ENCODE measurements around the gene ATG13.
"Not testable (repeated sequence)": the region's sequence is repeated elsewhere in the genome, so short reads cannot be mapped to it uniquely, and the experiment has no call there.

ATG13 gene

DNA sequence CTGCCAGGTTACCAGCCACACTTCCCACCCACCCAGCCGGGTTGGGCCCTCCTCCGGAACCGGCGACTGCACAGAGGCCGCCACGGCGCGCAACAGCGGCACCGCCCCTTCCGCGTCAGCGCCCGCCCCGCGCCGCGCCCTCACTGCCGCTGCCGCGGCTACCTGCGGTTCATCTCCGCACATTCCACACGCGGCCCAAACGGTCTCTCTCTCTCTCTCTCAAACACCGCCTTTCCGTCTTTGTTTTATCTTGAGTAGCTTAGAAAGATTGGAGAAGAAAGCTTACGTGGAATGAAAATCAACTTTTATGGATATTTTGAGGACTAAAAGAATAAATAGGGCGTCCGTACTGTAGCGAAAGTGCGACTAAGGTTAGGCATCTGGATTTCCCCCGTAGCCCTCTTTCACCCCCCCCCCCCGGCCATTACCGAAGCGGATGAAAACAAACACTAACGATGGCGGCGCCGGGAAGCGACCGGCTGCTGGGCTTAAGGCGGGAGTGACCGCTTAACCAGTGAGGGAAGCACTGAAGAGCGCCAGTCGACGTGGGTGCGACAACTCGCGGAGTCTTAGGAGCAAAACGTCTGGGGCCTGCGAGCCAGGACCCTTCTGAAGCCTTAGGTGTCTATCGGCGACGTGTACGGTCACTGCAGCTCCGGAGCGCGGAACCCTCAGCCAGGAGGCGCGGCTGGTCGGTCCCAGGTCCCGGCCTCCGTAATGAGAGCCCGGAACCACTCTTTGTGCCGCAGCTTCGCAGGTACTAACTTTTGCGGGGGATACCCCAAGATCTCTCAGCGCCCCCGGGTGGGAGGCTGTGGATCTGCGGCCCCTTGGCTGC is at the start of gene ATG13, which contains the start of gene HARBI1:
Gene ATG13 (plus strand): TSS at position 420 of the 838 bp plus-strand sequence. CDS start 26,739 bp downstream, outside the sequence.
Gene HARBI1 (minus strand): TSS at position 94 of the 838 bp plus-strand sequence. CDS start 990 bp downstream, outside the sequence.
- DNase-seq = peak in 1 of 2 experiments; percentile 32

DNA sequence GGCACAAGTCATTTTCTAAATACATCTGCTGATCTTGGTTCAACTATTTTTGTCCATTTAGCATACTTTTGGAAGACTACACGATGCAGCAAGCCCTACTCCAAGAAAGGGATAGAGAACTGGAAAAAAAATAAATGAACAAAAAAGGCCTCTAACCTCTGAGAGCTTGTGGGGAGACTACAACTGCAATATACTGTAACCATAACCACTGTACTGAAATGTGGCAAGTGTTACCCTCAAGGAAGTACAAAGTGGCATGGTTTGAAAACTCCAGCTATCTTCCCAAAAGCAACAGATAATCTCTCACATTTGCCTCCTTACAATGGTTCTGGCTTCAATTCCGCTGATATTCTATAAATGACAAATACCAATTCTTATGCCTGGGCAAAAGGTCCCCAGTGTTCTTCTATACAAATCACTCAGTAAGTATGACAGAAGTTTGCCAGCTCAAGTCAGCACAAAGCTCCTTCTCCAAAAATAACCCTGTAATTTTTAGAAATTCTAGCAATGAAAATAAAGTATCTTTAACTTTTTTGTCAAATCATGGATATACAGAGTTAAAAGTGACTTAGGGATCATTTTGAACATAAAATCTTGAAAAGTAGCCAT is 46.5 kb upstream of the ATG13 start:
- no peak for DNase-seq

DNA sequence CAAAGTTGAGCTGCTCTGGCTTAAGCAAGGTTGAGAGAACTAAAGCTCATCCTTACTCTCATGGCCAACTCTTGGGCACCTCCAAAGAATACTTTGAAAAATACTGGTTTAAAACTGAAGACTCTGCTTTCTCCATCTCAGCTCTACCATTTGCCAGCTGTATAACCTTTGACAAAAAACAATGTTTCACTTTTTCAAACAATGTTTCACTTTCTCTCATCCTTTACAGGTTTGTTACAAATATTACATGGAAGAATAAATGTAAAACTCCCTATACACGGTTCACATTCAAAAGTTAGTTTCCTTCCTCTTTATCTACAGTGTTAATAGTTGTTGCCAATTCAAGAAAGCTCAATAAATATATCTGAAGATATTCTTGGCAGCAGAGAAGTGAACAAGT is 42.7 kb upstream of the ATG13 start:
- DNase-seq = no peak

DNA sequence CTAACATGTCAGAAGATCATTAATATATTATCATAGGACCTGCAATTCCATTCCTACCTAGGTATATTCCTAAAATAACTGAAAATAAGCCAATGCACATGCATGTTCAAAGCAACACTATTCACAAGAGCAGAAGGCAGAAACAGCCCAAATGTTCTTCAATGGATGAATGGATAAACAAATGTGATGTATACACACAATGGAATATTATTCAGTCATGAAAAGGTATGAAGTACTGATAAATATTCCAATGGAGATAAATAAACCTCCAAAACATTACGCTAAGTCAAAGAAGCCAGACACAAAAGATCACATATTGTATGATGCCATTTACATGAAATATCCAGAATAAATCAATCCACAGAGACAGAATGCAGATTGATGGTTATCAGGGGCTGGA is 40.3 kb upstream of the ATG13 start:
- no peak for DNase-seq

DNA sequence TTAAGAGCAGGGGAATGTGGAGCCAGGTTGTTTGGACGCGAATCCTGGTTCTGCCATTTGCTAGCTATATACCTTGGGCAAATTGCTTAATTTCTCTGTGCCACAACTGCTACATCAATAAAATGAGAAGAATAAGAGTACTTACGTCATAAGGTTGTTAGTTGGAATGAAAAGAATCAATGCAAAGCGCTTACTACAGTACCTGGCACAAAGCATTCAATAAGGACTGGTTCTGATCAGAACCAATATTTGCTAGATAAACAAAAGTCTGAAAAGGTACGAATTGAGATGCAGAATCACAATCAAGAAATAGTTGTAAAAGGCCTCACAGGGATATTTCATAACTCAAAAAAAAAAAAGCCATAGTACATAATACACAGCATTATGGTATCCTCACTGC is 34.8 kb upstream of the ATG13 start:
- no peak for DNase-seq

DNA sequence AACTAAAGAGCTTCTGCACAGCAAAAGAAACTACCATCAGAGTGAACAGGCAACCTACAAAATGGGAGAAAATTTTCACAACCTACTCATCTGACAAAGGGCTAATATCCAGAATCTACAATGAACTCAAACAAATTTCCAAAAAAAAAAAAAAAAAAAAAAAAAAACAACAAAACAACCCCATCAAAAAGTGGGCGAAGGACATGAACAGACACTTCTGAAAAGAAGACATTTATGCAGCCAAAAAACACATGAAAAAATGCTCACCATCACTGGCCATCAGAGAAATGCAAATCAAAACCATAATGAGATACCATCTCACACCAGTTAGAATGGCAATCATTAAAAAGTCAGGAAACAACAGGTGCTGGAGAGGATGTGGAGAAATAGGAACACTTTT is 33.8 kb upstream of the ATG13 start:
- DNase-seq = not testable (repeated sequence)

DNA sequence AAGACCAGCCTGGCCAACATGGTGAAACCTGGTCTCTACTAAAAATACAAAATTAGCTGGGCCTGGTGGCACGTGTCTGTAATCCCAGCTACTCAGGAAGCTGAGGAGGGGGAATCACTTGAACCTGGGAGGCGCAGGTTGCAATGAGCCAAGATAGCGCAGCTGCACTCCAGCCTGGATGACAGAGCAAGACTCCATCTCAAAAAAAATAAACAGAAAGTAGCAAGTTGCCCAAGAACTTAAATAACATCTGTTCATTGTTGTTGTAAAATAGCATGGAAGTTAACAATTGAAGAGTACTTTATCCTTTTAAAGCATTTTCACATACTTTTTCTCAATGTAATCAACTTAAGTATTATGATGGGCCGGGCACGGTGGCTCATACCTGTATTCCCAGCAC is 29.2 kb upstream of the ATG13 start:
- DNase-seq = no peak

DNA sequence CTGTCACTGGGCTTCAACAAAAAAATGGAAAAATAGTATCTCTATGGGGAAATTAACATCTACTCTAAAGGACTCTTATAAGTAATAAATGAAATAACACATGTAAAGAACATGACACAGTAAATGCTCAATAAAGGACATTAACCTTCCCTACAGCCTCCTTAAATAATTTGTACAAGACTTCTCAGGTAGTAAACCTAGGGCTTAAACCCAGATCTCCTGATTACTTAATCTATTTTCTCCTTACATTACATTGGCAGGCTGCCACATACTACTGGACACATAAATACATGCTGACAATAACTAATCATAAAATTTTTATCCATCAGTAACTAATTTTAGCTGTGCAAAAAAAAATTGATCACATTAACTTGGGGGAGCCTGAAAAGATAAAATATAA is 28.4 kb upstream of the ATG13 start:
- DNase-seq = no peak

DNA sequence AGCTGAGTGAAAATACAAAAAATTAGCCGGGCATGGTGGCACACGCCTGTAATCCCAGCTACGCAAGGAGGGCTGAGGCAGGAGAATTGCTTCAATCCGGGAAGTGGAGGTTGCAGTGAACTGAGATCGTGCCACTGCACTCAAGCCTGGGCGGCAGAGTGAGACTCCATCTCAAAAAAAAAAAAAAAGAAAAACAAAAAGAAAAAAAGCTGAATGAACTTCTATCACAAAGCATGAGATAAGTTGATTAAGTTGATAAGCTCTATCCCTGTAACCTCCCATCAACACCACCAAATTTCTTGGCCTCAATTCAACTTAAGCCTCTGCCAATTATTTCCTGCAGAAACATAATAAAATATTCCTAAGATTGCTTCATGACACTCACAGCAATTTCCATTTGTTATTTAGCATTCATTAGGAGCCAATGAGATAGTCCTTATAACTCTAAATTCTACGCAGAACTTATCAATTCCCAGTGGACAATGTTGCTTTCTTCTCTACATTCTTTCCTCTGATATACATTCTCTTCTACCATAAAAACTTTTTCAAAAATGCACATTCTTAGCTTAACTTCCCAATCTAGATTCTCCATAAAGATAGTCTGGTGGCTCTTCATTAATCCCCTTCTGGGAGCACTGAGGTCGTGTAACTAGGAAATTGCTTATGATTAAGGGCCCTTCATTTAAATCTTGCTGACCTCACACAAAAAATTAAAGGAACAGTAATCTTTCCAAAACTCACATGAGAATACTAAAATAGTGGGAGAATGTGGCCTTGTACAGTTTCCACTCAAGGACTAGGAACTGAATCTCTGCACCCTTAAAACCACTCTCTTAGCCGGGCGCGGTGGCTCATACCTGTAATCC is 26.4 kb upstream of the ATG13 start:
- no peak for DNase-seq

DNA sequence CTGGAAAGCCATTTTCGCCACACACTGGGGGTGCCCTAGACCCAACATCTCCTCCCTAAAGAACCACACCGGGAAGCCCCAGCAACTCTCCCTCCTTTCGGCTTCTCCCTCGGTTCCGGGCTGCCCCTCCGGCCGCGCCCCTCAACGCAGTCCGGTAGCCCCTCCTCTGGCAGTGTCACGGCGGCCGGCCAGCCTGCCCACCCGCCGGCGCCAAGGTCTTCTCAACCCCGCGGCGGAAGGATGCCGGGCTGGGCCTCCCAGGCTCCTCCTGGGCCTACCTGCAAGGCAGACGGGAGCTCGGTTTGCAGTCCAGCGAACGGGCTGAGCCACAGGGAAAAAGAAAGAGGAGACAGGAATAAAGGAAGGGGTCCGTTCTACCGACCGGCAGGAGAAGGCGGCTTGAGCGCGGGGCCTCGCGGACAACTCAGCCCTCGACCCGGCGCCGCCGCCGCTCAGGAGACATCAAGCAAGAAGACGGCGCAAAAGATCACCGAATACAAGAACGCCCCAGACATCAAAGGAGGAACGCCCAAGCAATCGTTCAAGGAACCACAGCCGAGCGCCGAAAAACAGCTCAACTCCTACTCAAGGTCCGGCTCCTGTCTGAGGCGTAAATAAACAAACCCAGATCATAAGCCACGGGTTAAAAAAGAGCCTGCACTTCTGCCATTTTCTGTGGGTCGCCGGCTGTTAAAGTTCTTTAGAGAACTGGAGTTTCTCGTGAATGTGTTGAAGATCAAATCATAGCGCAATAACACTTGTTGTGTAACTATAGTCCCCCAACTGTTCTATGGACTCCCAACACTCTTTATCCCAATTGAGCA is 23.6 kb upstream of the ATG13 start, which contains the start of gene AMBRA1:
Gene AMBRA1 (minus strand): TSS at position 474 of the 824 bp plus-strand sequence. CDS start 45,643 bp downstream, outside the sequence.
- DNase-seq = peak; percentile 13 to 67

DNA sequence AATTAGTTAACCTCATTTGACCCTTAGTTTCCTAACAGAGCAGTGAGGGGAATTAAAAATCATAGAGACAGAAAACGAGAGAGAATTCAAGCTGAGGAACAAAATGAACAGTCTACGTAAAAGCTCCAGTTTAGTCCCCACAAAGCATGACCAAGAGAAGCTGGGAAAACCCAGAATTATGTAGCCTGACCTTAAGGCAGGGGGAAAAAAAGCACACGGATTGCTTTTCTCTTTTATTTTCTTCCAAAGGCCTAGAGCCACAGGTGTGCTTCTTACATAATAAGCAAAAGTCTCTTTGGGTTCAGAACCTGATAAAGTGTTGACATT is 23.0 kb upstream of the ATG13 start:
- DNase-seq = no peak

DNA sequence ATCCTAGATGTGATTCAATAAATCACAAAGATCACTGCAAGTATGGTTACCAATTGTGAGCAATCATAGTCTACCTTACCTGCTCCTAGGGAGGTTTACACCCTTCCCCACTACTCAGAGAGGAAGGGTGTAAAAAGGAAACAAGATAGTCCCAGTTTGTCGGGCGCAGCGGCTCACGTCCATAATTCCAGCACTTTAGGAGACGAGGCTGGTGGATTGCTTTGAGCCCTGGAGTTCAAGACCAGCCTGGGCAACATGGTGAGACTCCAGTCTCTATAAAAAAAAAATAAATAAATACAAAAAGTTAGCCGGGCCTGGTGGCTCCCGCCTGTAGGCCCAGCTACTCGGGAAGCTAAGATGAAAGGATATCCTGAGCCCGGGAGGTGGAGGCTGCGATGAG is 22.6 kb upstream of the ATG13 start:
- DNase-seq = no peak

DNA sequence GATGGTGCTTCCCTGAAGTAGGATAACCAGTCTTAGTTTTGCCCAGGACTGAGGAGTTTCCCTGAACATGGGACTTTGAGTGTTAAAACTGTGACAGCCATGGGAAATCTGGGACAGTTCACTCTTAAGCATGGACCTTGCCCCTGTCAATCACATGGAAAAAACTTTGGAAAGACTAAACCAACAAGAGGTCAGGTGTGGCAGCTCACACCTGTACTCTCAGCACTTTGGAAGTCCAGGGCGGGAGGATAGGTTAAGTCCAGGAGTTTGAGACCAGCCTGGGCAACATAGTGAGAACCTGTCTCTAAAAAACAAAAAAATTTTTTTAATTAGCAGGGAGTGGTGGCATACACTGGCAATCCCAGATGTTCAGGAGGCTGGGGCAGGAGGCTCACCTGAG is 20.2 kb upstream of the ATG13 start:
- DNase-seq = no peak

DNA sequence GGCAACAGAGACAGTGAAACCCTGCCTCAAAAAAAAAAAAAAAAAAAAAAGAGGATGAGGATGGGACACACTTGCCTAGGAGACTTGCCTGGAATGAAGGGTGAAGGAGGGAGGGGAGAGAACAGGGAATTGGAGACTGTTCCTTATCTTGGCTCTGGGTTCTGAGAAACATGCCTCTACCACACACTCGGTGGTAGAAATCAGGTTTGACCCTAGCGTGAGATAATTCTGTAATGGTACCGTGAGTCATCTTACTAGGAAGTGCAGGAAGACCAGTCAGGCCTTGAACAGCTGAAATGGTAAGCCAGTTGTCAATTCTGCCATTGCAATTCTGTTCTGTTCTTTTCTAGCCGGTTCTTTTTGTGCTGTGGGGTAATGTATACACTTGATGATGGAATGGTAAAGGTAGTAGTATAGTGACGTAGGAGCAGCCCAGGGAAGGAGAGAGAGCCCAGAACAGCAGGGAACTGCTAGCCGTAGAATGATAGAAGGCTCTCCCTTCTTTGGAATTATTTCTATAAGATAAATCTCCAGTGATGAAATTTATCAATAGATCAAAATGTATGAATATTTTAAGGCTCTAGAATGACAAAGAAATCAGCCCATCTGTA is 19.6 kb upstream of the ATG13 start:
- no peak for DNase-seq

DNA sequence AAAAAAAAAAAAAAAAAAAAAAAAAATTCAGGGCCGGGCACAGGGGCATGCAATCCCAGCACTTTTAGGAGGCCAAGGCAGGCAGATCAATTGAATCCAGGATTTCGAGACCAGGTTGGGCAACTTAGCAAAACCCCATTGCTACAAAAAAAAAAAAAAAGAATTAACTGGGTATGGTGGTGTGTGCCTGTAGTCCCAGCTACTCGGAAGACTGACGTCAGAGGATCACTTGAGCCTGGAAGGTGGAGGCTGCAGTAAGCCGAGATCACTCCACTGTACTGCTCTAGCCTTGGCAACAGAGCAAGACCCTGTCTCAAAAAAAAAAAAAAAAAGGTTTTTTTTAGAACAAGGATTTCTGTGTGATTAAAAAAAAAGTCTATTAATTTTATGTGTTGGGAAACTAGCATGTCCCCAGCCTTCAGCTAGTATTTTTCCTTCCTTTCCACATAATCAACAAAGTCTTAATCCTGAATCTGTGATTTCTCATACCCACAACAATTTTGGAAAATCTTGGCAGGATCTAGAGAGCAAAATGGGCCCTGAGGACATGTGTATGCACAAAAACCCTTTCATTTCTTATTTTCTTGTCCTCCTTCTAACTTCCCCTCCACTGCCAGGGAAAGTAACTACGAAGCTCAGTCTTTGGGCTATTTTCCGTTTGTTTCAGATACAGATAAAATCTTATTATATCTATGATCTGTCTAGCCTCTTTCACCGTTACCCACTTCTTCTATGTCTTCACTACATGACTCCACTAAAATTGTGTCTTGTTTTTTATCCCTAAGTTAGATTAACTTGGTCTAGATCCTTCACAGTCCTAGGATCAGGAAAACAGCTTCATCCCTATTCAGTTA is 17.8 kb upstream of the ATG13 start:
- DNase-seq = no peak

DNA sequence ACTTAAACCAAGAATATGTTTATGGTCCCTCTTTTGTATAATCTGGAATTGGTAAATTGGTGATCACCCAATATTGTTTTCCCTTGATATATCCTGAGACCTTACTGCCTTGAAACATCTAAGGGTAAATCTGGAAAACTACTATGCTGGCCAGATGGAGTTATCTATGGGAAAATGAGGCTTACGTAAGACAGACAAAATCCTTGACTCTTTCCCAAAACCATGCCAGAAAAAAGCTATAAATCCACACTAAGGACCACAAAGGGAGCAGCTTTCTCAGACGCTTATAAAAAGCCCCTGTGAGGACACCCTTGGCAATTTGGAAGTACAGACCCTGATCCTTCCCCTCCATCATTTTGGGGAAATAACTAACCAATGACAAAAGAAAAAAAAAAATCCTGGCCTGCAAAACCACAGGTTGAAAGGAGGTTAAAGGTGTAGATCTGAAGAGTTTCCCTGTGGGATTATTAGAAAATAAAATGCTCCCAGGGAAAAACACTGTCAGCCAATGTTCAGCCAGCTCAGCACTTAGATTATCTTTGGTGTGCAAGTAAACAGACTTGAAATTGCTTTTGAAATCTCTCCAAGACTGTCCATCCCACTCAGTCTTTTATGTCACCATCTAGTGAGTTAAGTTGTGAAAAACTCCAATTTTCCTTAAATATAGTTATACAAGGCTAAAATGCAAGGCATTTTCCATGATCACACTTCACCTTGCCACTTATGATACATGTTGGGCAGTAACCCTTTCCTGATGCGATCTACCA is 17.0 kb upstream of the ATG13 start:
- DNase-seq = no peak

DNA sequence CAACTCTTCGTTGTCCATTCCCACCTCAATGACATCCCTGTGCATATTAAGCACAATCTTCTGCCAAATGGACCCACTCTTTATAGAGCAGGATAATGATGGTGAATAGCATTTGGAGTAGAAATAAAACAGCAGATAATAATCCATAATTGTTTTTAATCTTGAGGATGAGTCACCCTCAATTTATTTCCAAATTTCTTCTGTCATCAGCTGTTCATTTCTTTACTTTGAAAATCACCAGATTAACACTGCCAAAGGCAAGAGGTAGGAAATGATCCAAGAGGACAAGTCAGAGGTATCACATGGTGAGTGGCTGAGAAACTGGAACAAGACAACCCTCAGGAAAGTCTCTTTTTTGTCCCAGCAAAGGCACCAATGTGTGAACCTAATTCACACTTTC is 16.2 kb upstream of the ATG13 start:
- DNase-seq = no peak

DNA sequence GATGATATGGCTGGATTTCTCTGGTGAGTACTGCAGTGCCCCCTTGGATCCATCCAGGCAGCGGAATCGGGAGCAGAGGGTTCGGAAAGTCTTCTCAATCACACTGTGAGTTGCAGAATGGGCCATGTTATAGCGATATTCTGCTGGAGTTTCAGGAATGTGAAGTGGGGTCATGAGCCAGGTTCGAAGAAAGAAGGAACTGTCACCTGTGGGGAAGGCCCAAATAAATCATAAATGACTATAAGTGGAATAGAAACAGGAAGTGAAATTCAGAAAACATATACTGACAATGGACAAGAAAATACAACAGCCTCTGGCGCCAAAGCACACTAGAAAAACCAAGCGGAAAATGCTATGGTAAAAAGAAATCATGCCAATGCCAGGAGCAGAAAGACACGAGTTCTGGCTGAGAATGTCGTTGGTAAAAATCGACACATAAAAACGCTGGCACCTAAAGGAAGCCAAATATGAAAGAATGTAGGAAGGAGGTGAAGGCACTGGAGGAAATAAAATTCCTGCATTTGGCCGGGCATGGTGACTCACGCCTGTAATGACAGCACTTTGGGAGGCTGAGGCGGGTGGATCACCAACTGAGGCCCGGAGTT is 13.5 kb upstream of the ATG13 start:
- no peak for DNase-seq

DNA sequence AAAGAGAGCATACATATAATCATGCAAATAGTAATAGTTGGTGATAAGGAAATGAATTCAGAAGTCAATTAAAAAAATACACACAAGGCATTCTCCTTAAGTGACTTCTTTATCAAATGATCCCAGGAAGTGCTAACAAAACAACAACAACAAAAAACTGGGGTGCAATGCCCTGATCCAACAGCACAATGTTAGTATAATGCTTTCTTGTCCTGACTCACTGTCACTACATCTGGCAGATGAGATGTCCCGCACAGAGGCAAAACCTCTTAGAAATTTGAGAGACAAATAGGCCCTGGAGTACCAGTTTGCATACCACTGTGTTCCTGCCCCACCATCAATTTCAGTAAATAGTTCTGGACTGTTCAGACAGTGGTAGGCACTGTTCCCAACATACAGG is 12.6 kb upstream of the ATG13 start:
- DNase-seq = no peak

DNA sequence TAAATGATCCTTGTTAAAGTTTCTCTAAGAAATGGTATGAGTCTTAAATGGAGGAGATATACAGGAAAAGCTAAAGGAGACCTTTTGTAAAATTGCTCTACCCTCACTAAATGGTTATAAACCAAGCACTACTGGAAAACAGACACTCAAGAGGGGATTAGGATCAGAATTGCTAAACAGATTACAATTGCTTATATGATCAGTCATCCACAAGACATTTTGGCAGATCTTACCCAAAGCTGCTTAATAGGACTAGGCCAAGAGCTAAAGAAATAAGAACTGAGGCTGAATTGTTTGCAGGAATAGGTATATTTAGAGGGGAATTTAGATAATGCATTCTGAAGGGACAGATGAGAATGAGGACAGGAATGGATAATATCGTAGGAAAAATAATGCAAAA is 9.8 kb upstream of the ATG13 start:
- no peak for DNase-seq

Data from cerebellar nuclear complex (tissue), 1 donor.